GM19238 (cell line): ENCODE data around the gene ARMH1.
"Not testable (repeated sequence)": the region's sequence is repeated elsewhere in the genome, so short reads cannot be mapped to it uniquely, and the experiment has no call there.

Source experiments
- DNase-seq: peaks from one replicate; pipeline ENCODE4 v3.0.0; 2011; ENCODE audit warnings: low spot score; ENCODE audit not compliant: insufficient read length

ARMH1 gene

DNA sequence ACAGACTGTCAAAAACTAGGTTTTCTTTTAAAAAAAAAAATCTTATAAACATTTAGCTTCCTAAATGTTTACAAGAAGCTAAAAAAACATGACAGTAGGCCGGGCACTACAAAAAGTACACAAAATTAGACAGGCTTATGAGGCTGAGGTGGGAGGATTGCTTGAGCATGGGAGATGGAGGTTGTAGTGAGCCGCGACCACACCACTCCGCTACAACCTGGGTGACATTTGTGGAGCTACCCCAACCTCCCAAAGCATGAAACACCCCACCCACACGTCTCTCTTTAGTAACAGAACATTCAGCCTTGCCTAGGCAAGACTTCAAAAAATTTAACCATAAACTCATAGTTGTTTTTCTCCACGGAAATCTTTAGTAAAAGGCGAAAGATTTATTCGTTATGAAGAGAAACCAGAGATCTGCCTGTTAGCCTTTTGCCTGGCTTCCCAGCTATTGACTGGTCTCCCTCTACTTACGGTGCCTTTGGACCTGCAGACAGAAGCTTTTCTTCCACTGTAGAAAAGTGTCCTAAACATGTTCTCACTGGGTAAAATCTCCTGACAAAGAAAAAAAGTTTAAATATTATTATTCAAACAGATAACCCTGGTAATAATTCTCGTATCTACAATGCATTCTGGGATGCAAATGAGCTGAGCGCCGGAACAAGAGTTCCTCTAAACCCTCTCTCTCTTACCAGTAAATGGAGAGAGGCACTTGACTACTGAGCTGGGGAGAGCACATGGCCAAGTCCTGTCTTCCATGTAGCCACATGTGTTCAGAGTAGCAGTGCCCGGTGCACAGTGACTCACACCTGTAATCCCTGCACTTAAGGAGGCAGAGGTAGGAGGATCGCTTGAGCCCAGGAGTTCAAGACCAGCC lies 47.2 kb downstream of the ARMH1 start:
- peak; percentile 74 for DNase-seq

DNA sequence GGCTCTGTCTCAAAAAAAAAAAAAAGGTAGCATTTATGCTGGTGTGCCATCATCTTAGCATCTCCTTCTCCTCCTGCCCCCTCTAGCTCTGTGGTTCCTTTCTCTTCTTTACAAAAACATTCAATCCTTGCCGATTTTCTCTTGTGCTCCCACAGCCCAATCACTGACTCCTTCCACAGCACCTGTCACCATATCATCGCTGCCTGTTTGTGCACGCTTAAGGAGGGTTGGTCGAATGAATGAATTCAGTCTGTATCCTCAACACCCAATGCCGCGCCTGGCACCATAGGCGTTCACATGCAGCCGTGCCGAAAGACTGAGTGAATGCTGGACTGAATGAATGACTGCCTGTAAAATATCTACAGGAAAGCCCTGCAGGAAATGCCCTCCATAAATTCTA lies 48.5 kb downstream of the ARMH1 start:
- peak; percentile 23 for DNase-seq

DNA sequence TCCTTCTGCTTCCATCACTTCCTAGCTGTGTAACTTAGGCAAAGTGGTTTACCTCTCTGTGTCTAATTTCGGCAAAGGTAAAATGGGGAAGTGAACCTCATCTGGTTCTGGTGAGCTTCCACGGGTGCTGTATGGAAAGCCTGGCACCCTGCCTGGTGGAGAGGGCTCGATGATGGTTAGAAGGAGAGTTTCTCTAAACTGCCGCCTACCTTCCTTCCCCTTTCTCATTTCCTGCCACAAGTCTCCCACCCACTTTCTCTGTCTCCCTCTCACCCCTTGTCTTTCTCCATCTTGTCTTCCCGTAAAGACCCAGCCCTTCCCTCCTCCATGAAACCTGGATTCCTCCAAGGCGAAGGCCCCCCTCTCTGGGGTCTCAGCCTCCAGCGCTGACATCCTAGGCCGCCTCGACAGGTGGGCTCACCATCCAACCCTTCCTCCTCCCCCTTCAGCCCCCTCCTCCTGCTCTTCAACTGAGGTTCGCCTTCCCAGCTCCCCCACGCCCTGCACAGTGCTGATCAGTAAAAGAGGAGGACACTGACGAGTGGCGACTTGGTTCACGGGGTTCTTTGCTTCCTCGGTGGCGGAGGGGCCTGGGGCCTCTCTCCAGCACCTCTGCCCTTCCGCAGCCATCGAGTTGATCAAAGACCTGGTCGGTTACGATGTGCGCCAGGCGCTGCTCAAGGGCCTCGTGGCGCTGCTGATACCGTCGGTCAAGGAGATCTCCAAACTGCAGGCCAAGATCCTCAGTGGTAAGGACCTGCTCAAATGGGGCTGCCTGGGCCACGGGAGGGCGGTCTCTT lies 49.2 kb downstream of the ARMH1 start:
- DNase-seq, result peak; percentile 76

DNA sequence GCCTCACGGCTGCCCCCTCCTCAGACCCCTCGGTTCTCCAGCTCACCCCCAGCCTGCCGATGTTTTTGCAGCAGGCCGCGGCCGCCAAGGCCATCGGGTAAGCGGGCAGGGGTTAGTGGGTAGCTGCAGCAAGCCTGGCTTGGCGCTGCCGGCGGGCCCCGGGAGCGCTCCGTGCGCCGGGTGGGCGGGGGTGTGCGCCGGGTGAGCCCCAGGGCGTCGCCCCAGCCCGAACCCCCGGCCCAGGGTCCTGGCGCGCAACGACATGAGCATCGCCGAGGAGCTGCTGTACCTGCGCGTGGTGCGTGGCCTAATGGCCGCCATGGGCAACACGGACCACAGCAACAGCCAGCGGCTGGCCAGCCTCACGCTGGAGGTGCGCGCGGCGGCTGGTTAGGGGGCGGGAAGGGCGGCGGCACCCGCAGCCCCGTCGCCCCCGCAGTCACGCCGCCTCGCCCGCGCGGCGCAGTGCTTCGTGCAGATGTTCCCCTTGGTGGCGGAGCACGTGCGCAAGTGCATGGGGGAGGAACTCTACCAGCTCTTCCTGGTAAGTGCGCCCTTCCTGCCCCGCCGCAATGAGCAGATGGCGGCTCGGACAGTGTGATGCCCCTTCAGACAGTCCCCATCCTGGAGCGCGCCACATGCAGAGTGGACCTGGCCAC lies 49.9 kb downstream of the ARMH1 start:
- DNase-seq, result no peak

DNA sequence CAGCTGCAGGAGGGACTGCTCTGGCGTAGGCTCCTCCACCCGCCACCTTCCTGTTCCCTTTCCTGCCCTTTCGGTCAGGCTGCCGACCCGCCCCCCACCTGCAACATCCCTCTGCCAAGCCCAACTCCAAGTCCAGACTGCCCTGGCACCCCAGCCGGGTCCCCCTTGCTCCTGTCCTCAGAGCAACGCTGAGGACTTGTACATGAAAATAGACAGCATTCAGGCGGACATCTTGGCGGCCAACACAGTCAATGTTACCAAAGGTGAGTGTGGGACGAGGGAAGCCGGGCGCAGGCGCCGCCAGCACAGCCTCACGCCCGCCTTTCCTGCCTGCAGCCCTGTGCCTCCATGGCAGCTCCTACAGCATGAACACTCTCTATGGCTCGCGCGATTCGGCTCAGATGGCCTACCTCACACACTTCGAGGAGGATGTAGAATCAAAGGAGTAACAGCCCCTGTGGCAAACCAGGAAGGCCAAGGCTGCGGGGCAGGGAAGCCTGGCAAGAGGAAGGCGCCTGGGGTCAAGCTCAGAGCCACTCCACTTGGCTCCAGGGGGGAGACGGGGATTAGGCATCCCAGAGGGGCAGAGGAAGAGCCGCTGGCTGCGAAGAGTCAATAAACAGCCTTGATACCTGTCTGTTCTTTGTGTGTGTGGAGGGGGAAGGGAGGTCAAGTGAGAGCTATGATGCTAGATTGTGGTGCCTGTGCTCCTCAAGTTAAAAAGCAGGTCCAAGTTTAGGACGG lies 50.6 kb downstream of the ARMH1 start:
- DNase-seq, result no peak

DNA sequence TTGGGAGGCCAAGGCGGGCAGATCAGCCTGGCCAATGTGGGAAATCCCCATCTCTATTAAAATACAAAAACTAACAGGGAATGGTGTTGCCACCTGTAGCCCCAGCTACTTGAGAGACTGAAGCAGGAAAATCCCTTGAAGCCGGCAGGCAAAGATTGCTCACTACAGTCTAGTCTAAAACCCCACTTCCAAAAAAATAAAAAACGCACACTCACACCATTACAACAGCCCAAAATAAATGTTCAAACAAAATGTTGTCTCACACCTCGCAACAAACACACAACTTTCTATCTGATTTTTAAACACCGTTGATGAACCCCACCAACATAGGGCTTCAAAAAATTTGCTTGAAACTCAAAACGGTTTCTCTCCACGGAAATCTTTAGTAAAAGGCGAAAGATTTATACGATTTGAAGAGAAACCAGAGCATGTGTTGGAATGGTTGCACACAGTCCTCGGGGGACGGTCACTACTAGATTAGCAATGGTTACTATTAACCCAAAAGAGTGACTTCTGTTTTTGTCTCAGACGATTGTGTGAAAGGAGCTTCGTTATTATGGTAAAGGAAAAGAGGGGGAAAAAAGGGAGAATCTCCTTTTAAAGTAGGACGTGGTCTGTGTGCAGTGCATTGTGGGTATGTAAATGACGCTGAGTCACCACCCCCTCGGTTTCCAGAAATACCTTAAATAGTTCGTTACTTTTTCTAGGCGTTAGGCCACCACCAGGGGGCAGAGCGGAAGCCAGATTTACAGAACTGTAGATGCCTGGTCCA lies 56.4 kb downstream of the ARMH1 start, which contains the start of gene RNU5D-1:
RNU5D-1 (minus strand) TSS at position 430 of the 772 bp plus-strand sequence.
- DNase-seq, result peak; percentile 82

DNA sequence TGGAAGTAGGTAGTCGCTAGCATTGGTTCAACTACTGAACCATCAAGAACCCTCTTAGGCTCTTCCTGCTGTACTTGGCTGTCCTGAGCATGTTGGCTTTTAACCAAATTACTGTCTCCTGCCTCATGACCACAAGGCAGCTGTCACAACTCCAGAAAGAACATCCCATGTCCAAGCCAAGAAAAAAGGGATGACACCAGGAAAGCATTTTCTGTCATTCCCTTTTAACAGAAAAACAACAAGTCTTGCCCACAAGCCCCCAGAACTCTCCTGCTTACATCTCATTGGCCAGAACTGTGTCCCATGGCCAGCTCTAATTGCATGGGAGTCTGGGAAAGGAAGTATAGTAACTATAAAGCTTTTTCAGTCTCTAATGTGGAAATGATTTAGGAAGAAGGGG lies 58.9 kb downstream of the ARMH1 start:
- no peak for DNase-seq

DNA sequence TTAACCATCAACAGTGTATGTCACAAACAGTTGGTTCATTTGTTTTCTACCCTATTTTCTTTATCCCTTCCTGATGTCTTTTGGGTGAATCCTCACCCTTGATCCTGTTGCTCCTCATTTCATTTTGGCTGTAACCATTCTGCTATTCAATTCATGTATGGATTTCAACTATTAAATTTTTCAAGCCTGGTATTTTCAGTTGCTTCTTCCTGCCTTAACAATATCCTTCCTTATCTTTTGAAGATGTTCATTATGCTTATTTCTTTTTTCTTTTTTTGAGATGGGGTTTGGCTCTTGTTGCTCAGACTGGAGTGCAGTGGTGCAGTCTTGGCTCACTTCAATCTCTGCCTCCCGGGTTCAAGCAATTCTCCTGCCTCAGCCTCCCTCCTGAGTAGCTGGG lies 59.3 kb downstream of the ARMH1 start:
- no peak for DNase-seq

DNA sequence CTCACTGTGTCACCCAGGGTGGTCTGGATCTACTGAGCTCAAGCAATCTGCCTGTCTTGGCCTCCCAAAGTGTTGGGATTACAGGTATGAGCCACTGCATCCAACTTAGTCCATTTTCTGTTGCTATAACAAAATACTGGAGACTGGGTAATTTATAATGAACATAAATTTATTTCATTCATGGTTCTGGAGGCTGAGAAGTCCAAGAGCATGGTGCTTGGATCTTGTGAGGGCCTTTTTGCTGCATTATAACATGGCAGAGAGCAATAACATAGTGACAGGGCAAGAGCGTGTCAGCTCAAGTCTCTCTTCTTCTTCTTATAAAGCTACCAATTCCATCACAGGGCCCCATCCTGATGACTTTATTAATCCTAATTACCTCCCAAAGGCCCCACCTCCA lies 61.5 kb downstream of the ARMH1 start:
- DNase-seq, result no peak

DNA sequence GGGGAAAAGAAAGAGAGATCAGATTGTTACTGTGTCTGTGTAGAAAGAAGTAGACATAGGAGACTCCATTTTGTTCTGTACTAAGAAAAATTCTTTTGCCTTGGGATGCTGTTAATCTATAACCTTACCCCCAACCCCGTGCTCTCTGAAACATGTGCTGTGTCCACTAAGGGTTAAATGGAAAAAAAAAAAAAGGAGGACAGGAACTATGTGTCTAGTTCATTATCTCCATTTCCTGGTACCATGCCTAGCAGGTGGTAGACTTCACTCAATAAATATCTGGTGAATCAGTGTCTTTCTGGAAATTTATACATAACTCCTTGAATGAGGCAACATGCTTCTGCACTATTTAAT lies 64.4 kb downstream of the ARMH1 start:
- not testable (repeated sequence) for DNase-seq

DNA sequence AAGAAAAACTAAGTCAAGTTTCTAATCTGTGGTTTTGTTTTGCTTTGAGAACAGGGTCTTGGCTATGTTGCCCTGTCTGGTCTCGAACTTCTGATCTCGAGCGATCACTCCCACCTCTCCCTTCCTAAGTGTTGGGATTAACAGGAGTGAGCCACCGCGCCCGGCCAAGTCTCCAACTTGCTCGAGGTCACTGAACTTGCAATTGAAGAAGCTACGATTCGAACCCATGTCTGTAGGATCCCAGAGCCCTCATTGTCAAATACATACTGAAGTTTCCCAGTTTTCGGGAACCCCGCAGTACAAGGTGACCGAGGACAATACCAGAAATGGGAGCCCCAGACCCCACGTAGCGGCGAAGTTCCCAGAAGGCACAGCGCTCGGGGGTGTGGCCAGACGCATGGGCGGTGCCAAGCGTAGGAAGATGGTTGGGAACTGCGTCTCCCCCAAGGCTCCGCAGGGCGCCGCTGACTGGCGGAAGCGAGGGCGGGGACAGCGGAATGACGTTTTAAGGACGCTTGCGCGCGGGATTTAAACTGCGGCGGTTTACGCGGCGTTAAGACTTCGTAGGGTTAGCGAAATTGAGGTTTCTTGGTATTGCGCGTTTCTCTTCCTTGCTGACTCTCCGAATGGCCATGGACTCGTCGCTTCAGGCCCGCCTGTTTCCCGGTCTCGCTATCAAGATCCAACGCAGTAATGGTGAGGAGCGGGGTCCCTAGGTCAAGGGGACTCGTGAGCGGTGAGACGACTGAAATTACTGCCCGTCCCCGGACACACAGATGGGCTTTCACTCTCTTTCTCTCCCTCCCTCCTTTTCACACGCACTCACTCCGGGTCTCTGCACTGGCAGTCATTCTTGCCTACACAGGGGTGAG lies 65.0 kb downstream of the ARMH1 start, which contains the start of gene KIF2C:
KIF2C (plus strand) TSS at position 531 of the 872 bp plus-strand sequence; CDS start at position 627, 96 bp downstream.
- DNase-seq, result peak; percentile 99

DNA sequence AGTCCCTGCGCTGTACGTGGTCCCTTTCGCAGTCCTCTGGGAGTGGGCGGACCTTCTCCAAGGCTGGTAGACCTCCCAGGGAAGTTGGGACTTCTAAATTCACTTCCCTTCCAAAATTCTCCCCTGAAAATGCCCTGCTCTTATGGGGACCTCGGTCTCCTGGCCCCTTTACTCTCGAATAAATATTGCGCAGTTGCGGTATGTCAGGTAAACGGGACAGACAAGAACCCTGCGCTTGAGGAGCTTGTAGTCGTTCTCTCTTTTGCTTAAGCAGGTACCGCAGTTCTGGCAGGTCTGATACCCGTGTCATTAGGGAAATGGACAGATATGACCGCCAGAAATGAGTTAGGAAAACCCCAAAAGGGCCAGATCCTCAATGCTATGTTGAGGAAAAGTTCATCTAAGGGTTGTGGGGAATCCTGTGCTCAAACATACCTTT lies 65.7 kb downstream of the ARMH1 start:
- DNase-seq, result no peak

DNA sequence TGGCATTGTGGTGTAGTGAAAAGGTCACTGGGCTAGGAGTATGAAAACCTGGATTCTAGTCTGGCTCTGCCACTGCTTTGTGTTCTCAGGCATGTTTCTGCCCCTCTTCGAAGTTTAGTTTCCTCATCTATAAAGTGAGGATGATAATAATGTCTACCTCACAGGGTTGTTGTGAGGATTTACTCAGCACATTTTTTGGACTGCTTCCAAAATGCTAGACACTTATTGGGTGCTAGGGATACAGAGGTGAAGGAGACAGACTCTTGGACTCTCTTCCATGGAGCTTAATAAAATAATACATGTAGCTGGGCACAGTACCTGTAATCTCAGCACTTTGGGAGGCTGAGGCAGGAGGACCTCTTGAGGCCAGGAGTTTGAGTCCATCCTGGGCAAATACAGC lies 68.7 kb downstream of the ARMH1 start:
- no peak for DNase-seq

DNA sequence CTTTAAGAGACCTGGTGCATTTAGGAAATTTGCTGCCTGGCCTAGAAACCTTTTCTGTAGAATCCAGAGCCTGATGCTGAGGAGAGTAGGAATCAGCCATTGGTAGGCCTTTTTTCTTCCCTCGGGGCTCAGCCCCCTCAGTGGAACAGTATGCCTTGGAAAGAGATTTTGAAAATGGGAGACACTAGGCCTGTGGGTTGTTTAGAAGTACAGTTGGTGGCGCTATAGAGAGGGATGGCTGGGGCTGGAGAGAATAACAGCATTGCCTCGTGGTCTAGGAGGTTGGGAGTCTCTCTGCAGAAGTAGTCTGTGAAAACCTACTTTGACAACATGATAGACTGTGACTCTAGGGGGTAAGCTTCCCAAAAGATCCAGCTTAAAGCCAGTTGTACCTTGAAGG lies 73.4 kb downstream of the ARMH1 start:
- DNase-seq, result no peak

DNA sequence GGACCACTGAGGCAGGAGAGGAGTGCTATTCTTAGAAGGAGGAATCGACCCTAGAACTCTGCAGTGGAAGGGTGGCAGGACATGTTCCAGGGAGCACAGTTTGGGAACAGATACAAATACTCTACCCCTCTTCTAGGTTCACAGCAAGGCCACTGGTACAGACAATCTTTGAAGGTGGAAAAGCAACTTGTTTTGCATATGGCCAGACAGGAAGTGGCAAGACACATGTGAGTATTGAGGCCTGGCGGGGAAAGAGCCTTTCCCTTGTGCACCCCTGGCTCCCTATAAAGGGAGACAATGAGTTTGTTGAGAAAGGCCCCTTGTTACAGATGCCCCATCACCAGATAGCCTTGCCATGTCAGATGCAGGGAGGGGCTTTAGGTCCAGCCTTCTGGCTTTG lies 82.9 kb downstream of the ARMH1 start:
- no peak for DNase-seq

DNA sequence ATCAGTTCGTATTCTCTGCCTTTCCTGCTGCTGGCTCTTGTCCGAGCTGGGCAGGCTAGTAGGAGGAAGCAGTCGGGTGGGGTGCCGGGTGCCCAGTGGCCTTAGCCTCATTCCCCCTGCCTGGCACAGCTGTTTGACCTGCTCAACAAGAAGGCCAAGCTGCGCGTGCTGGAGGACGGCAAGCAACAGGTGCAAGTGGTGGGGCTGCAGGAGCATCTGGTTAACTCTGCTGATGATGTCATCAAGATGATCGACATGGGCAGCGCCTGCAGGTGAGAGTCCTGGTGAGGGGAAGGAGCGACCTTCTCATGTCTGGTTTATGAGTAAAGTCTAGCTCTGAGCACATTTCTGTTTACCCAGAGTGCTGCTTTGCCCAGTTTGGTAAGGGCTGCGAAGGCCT lies 84.6 kb downstream of the ARMH1 start:
- no peak for DNase-seq

DNA sequence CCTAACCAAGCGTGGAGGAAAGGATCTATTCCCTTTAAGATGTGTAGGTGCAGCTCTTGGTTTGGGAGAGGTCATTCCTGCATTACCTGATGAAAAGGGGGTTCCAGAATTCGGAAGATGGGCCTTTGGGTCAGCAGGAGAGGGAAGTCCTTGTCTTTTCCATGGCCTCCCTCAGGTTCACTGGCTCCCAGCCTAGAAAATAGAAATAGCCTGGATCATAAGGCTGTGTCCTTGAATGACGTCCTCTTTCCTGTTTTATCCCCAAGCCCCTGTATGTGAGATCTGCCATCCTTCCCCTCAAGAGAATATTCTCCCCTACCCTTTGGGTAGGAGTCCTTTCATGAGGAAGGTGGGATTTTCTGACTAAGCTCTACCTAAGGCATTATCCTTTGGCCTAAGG lies 86.4 kb downstream of the ARMH1 start:
- no peak for DNase-seq

DNA sequence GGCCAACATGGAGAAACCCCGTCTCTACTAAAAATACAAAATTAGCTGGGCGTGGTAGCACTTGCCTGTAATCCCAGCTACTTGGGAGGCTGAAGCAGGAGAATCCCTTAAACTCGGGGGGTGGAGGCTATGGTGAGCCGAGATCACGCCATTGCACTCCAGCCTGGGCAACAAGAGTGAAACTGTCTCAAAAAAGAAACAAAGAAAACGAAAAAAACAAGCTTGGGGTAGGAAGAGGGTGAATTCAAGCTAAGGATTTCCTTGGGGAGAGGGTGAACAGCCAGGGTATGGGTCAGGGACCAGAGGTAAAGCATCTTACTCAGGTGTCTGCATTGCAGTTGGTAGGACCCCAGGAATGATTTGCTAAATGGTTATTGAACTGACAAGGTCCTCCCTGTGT lies 91.9 kb downstream of the ARMH1 start:
- not testable (repeated sequence) for DNase-seq
